Right atrium auricular region (tissue), 2 donors: ENCODE results near the gene BRCA1. TPM values are rescaled to one million over a fixed set of nuclear protein-coding genes. Genes with fewer than 3 reads are reported as not detected.

ENCODE experiments used
- DNase-seq: peaks from one replicate; pipeline ENCODE4 v3.0.0-alpha.2; 2019; ENCODE audit warnings: low spot score
- H3K27ac ChIP-seq, 2 donors: fragments of 200-600 bp; sonication (generic); 1 replicate in 1 of 2; 2 replicates in 1 of 2; pipeline ENCODE4 v1.5.1; 2016 to 2019
- H3K27me3 ChIP-seq, 2 donors: fragments of 200-600 bp; sonication (generic); one replicate each; pipeline versions ENCODE4 v1.5.1 to v1.6.0; 2017 to 2019
- H3K36me3 ChIP-seq: fragments of 200-600 bp; sonication (generic); one replicate; pipeline ENCODE4 v1.5.1; 2016
- H3K4me1 ChIP-seq, 2 donors: fragments of 200-600 bp; sonication (generic); one replicate each; pipeline versions ENCODE4 v1.5.1 to v1.6.0; 2017 to 2019
- H3K4me3 ChIP-seq, 2 donors: fragments of 200-600 bp; sonication (generic); 1 replicate in 1 of 2; 2 replicates in 1 of 2; pipeline ENCODE4 v1.5.1; 2017 to 2019; ENCODE audit warnings: mild to moderate bottlenecking in 1 of 2, moderate library complexity in 1 of 2
- H3K9me3 ChIP-seq, 2 donors: fragments of 200-600 bp; sonication (generic); one replicate each; pipeline ENCODE4 v1.5.1; 2019
- total RNA-seq, 2 donors: library from RNA; depleted of rRNA; stranded (reverse); fragments of >200 nt; gene quantifications; one replicate each; pipeline ENCODE4 v1.1.0, GENCODE V29; 2016
- TF ChIP-seq, protein P1 (sequence below), 2 donors: fragments of 200-600 bp; sonication (generic); IDR thresholded peaks; one replicate each; pipeline ENCODE4 v1.5.1; 2019; ENCODE audit warnings: antibody characterized with exemption in 2 of 2

Gene BRCA1
- total RNA-seq, 2 donors from 2014 or later, result 5.4 to 8.4 TPM

DNA sequence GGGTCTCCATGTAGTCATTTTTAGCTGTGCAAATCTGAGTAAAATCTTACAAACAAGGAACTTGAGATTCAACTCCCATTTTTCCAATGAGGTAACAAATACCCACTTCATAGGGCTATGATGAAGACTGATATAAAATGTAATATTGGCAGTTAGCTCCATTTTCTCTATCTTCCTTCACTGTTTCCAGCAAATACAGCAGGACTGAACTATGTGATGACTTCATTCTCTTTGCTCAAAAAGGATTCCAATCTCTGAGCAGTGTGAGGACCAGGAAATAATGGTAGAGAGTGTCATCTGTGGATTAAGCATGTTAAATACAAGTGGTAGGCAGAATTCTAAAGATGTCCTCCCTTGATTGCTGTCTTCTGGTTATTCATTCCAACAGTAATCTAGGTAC, 81.9 kb downstream of the BRCA1 start:
- Histone ChIP-seq H3K36me3 (no peaks in the 10 kb centered on the region), H3K27me3 (no peaks in the 10 kb centered on the region), H3K27ac (no peak overlapping the region), H3K9me3 (no peaks in the 10 kb centered on the region), H3K4me3 (no peak overlapping the region), H3K4me1 (no peaks in the 10 kb centered on the region)
- no peak for DNase-seq
- TF ChIP-seq, protein P1, sequence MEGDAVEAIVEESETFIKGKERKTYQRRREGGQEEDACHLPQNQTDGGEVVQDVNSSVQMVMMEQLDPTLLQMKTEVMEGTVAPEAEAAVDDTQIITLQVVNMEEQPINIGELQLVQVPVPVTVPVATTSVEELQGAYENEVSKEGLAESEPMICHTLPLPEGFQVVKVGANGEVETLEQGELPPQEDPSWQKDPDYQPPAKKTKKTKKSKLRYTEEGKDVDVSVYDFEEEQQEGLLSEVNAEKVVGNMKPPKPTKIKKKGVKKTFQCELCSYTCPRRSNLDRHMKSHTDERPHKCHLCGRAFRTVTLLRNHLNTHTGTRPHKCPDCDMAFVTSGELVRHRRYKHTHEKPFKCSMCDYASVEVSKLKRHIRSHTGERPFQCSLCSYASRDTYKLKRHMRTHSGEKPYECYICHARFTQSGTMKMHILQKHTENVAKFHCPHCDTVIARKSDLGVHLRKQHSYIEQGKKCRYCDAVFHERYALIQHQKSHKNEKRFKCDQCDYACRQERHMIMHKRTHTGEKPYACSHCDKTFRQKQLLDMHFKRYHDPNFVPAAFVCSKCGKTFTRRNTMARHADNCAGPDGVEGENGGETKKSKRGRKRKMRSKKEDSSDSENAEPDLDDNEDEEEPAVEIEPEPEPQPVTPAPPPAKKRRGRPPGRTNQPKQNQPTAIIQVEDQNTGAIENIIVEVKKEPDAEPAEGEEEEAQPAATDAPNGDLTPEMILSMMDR (IDR thresholded peaks at IDR 0.05), result no peak

DNA sequence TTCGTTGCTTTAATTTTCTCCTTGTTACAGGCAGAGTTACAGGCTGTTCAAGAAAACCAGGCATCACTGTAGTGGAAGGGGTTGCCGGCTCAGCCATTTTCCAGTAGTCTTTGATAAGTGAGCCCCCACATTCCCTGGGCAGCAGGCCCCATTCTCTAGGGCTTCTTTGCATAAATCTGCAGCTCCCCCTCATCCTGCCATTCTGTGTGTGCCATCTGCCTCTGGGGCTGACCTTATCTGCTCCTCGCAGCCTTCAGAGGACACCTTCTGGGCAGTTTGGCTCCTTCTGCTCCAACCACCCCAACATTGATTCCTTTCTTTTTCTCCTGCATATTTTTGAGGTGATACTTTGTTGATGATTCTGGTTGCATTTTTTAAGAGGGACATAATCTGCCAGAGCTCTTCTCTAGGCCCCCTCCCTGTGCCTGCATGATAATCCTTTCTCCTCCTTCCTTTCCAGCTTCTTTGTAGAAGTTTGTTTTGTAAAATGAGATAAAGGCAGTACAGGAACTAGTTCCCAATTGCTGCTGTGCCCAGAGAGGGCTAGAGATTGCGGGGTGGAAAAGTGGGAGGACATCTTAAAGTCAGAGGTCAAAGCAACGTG, 83.0 kb downstream of the BRCA1 start:
- TF ChIP-seq, protein P1 (IDR thresholded peaks at IDR 0.05), result no peak

DNA sequence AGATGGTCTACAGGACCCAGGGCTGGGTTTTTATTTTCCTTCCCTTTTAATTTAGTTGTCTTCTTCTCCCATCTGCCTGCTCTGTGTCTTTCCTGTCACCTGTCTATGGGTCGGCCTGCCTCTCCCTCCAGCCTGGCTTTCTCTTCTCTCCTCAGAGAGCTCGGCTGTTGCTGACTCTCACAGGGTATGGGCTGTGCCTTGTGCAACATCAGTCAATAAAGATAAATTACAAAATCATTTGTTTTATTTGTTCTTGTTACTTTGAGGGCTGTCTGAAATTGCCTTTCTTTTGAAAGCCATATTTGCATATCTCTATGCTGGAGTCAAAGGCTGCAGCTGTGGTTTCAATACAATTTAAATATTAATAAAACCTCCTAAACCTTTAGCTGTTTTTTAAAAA, 84.5 kb downstream of the BRCA1 start:
- no peaks in the 10 kb centered on the region for H3K9me3 ChIP-seq
- no peak for DNase-seq
- H3K27me3 ChIP-seq, result no peaks in the 10 kb centered on the region
- TF ChIP-seq, protein P1 (IDR thresholded peaks at IDR 0.05), result no peak
- no peak overlapping the region for H3K27ac ChIP-seq
- no peak overlapping the region for H3K4me3 ChIP-seq
- no peaks in the 10 kb centered on the region for H3K36me3 ChIP-seq
- no peaks in the 10 kb centered on the region for H3K4me1 ChIP-seq

More for the DNA sequence above, 83.0 kb downstream of the BRCA1 start:
- no peak for DNase-seq
- no peaks in the 10 kb centered on the region for H3K9me3 ChIP-seq
- H3K27me3 ChIP-seq, result no peaks in the 10 kb centered on the region
- H3K36me3 ChIP-seq, result no peaks in the 10 kb centered on the region
- no peak overlapping the region for H3K27ac ChIP-seq
- H3K4me1 ChIP-seq, result no peaks in the 10 kb centered on the region
- no peak overlapping the region for H3K4me3 ChIP-seq

DNA sequence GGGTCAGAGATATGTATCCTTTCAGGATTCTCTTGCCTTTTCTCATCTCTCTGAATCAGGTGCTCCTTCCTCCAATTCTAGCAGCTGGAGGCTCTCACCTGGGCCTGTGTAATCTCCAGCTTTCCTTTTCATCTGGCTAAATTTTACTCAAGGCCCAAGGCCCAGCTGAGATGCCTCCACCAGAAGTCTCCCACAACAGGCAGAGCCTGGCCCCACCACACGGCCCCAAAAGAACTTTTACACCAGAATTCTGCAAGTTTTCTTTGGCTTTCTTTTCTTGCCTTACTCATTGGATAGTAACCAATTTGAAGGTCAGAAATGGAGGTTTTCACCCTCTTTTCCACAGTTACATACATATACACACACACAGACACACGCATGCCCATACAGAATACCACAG, 85.5 kb downstream of the BRCA1 start:
- H3K27ac ChIP-seq, result no peak overlapping the region
- DNase-seq, result no peak

DNA sequence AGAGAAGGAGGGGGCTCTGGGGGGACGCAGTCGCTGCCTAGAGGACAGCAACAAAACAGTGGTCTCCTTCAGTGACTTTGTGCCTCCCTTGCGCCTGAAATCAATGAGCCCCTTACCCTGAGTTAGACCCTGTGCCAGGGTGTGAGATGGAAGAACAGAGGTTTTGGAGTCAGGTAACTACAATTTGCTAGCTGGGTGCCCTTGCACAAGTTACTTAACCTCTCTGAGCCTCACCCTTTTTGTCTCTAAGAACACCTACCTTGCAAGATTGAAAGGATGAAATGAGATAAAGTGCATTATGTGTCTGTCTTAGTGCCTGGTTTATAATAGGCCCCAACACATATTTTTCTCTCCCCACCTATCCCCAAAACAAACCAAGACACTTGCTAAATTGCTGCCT, 90.3 kb downstream of the BRCA1 start:
- TF ChIP-seq, protein P1 (IDR thresholded peaks at IDR 0.05), result no peak
- H3K4me3 ChIP-seq, result no peak overlapping the region
- no peaks in the 10 kb centered on the region for H3K27me3 ChIP-seq
- H3K27ac ChIP-seq, result no peak overlapping the region
- H3K36me3 ChIP-seq, result no peaks in the 10 kb centered on the region
- H3K9me3 ChIP-seq, result no peaks in the 10 kb centered on the region
- no peaks in the 10 kb centered on the region for H3K4me1 ChIP-seq
- DNase-seq, result no peak

More for the DNA sequence above, 85.5 kb downstream of the BRCA1 start:
- TF ChIP-seq, protein P1 (IDR thresholded peaks at IDR 0.05), result no peak
- no peaks in the 10 kb centered on the region for H3K27me3 ChIP-seq
- H3K9me3 ChIP-seq, result no peaks in the 10 kb centered on the region
- H3K4me3 ChIP-seq, result no peak overlapping the region
- H3K4me1 ChIP-seq, result no peaks in the 10 kb centered on the region
- no peaks in the 10 kb centered on the region for H3K36me3 ChIP-seq
